GM23338 (cell line): ENCODE results near the gene ATP8A2. TPM values are rescaled to one million over a fixed set of nuclear protein-coding genes. Genes with fewer than 3 reads are reported as not detected.

Experiments used
- ATAC-seq: fragments of 200-7000 bp; cut with Tn5 transposase; 3 replicates; pipeline ENCODE4 v1.9.1; 2020
- DNase-seq: peaks from one replicate; pipeline ENCODE4 v3.0.0-alpha.2; 2015; ENCODE audit warnings: low spot score
- H2AFZ ChIP-seq: fragments of 200-600 bp; sonication (generic); 2 replicates; pipeline ENCODE4 v1.8.0; 2016; ENCODE audit warnings: antibody characterized with exemption, mild to moderate bottlenecking, moderate library complexity
- H3F3A ChIP-seq: fragments of 200-600 bp; sonication (generic); replicated peaks from 2 replicates; pipeline ENCODE4 v1.8.0; 2017; ENCODE audit warnings: antibody characterized with exemption, mixed run types, low read depth
- H3K27ac ChIP-seq: fragments of 200-600 bp; sonication (generic); 2 replicates; pipeline ENCODE4 v1.6.1; 2016; ENCODE audit warnings: low read depth
- H3K27me3 ChIP-seq: fragments of 200-600 bp; sonication (generic); 2 replicates; pipeline ENCODE4 v1.8.0; 2016; ENCODE audit warnings: mild to moderate bottlenecking, mixed run types, moderate library complexity; ENCODE audit not compliant: insufficient read depth
- H3K36me3 ChIP-seq: fragments of 200-600 bp; sonication (generic); 2 replicates; pipeline ENCODE4 v1.8.0; 2016; ENCODE audit warnings: mild to moderate bottlenecking; ENCODE audit not compliant: insufficient read depth
- H3K4me1 ChIP-seq: fragments of 200-600 bp; sonication (generic); 2 replicates; pipeline ENCODE4 v1.8.0; 2016; ENCODE audit warnings: mild to moderate bottlenecking, moderate library complexity; ENCODE audit not compliant: insufficient read depth
- H3K4me2 ChIP-seq: fragments of 200-600 bp; sonication (generic); 2 replicates; pipeline ENCODE4 v1.7.1; 2017; ENCODE audit warnings: mixed run types
- H3K4me3 ChIP-seq: fragments of 200-600 bp; sonication (generic); 2 replicates; pipeline ENCODE4 v1.6.1; 2016; ENCODE audit warnings: mixed run types
- H3K79me2 ChIP-seq: fragments of 200-600 bp; sonication (generic); replicated peaks from 2 replicates; pipeline ENCODE4 v1.8.0; 2017; ENCODE audit warnings: mild to moderate bottlenecking; ENCODE audit not compliant: insufficient read depth
- H3K9me2 ChIP-seq: fragments of 200-600 bp; sonication (generic); 2 replicates; pipeline ENCODE4 v1.8.0; 2017; ENCODE audit not compliant: insufficient read depth
- H4K20me1 ChIP-seq: fragments of 200-600 bp; sonication (generic); replicated peaks from 2 replicates; pipeline ENCODE4 v1.8.0; 2017; ENCODE audit warnings: mild to moderate bottlenecking; ENCODE audit not compliant: insufficient read depth
- H3K27ac Mint-ChIP-seq: 2 replicates; pipeline ENCODE4 v1.8.0; 2020; ENCODE audit warnings: inconsistent platforms, mild to moderate bottlenecking, moderate library complexity, mixed read lengths
- H3K27me3 Mint-ChIP-seq: 3 replicates; pipeline ENCODE4 v1.8.0; 2022; ENCODE audit warnings: low read depth, mild to moderate bottlenecking, moderate library complexity, mixed read lengths, inconsistent platforms; ENCODE audit not compliant: insufficient read depth, poor library complexity
- H3K36me3 Mint-ChIP-seq: 3 replicates; pipeline ENCODE4 v1.8.0; 2021; ENCODE audit warnings: low read depth, mild to moderate bottlenecking, inconsistent platforms, moderate library complexity, mixed read lengths
- H3K4me1 Mint-ChIP-seq: 3 replicates; pipeline ENCODE4 v1.8.0; 2020; ENCODE audit warnings: mild to moderate bottlenecking, inconsistent platforms, mixed read lengths
- H3K4me3 Mint-ChIP-seq: 3 replicates; pipeline ENCODE4 v1.8.0; 2021; ENCODE audit warnings: moderate library complexity, mild to moderate bottlenecking, inconsistent platforms, mixed read lengths
- H3K9me3 Mint-ChIP-seq: 3 replicates; pipeline ENCODE4 v1.8.0; 2020; ENCODE audit warnings: moderate library complexity, mild to moderate bottlenecking, inconsistent platforms, mixed read lengths
- CREB1 ChIP-seq: fragments of 250-450 bp; sonication (Bioruptor Pico); IDR thresholded peaks from 2 replicates; pipeline ENCODE4 v1.5.0; 2020; ENCODE audit warnings: low read depth, mild to moderate bottlenecking, moderate library complexity
- CTCF ChIP-seq, 2 experiments: fragments of 200-600 bp in 1 of 2; sonication (generic) in 1 of 2; conservative IDR thresholded peaks; 2 replicates each; pipeline versions ENCODE4 v1.5.1 to v1.6.1; 2016 to 2017; ENCODE audit warnings: antibody characterized with exemption in 2 of 2, low read depth in 2 of 2, mild to moderate bottlenecking in 2 of 2, moderate library complexity in 1 of 2
- ETS1 ChIP-seq: IDR thresholded peaks from 2 replicates; pipeline ENCODE4 v1.6.1; 2016; ENCODE audit warnings: antibody characterized with exemption
- EZH2 ChIP-seq: fragments of 200-600 bp; sonication (generic); IDR thresholded peaks from one replicate; pipeline ENCODE4 v1.8.0; 2017; ENCODE audit warnings: antibody characterized with exemption, mild to moderate bottlenecking, low read depth; ENCODE audit not compliant: unreplicated experiment
- EZH2phosphoT487 ChIP-seq: fragments of 200-600 bp; sonication (generic); IDR thresholded peaks from one replicate; pipeline ENCODE4 v1.8.1; 2018; ENCODE audit warnings: antibody characterized with exemption; ENCODE audit not compliant: unreplicated experiment
- JUNB ChIP-seq: IDR thresholded peaks from one replicate; pipeline ENCODE4 v1.6.1; 2016; ENCODE audit warnings: antibody characterized with exemption; ENCODE audit not compliant: unreplicated experiment
- POLR2AphosphoS5 ChIP-seq: IDR thresholded peaks from 2 replicates; pipeline ENCODE4 v1.6.1; 2016; ENCODE audit warnings: antibody characterized with exemption, low read depth
- REST ChIP-seq: IDR thresholded peaks from one replicate; pipeline ENCODE4 v1.6.1; 2018; ENCODE audit warnings: antibody characterized with exemption; ENCODE audit not compliant: unreplicated experiment
- STAT1 ChIP-seq: IDR thresholded peaks from one replicate; pipeline ENCODE4 v1.6.1; 2016; ENCODE audit warnings: antibody characterized with exemption; ENCODE audit not compliant: unreplicated experiment
- ZNF114 ChIP-seq: fragments of 250-450 bp; sonication (Bioruptor Pico); IDR thresholded peaks from 2 replicates; pipeline ENCODE4 v1.5.0; 2020; ENCODE audit warnings: mild to moderate bottlenecking, moderate library complexity
- ZNF331 ChIP-seq: fragments of 250-450 bp; sonication (Bioruptor Pico); IDR thresholded peaks from 2 replicates; pipeline ENCODE4 v1.5.0; 2020; ENCODE audit warnings: low read depth, mild to moderate bottlenecking, moderate library complexity
- ZNF462 ChIP-seq: fragments of 250-450 bp; sonication (Bioruptor Pico); IDR thresholded peaks from 2 replicates; pipeline ENCODE4 v1.5.0; 2020; ENCODE audit warnings: mild to moderate bottlenecking, moderate library complexity
- polyA plus RNA-seq: library from polyadenylated mRNA; unstranded; fragments of >200 nt; fragmentation: Nextera tagmentation; extraction: Ambion mirVana; gene quantifications from 2 replicates; pipeline ENCODE4 v1.2.1, GENCODE V29; 2016
- total RNA-seq: library from RNA; depleted of rRNA; stranded (reverse); fragments of >200 nt; shearing (Covaris generic); gene quantifications from 2 replicates; pipeline ENCODE4 v1.2.3, GENCODE V29; 2014

Gene ATP8A2
- total and polyA plus RNA-seq, 2 experiments from 2014 or later, result 5.7 to 8.8 TPM

- TF ChIP-seq ETS1 (no peak), POLR2AphosphoS5 (no peak), EZH2 (no peak), STAT1 (no peak), JUNB (no peak)
These were observed 641.2 kb downstream of the ATP8A2 start (continued) for GRCh38 chr13:26012995-26013394.

- no peak overlapping the region for H3K27ac ChIP-seq
- TF ChIP-seq JUNB, result no peak
- no peak for TF ChIP-seq ZNF331 (CRISPR knock-in tag)
- TF ChIP-seq CTCF (conservative IDR thresholded peaks at IDR 0.05; ENCODE audit: low read depth in 2 of 2), result no peak
- no peak for TF ChIP-seq CREB1 (CRISPR knock-in tag)
- TF ChIP-seq REST, result no peak
- TF ChIP-seq ZNF462 (CRISPR knock-in tag), result no peak
- no peak for TF ChIP-seq STAT1
- TF ChIP-seq EZH2phosphoT487, result no peak
- no peak for TF ChIP-seq POLR2AphosphoS5
- no peak for TF ChIP-seq ZNF114
These were observed 643.7 kb downstream of the ATP8A2 start for GRCh38 chr13:26015271-26016125.

More at GRCh38 chr13:26015271-26016125, 643.7 kb downstream of the ATP8A2 start:
- peaks cover 4% of the 10 kb centered on the region for H3K27me3 Mint-ChIP-seq
- no peaks in the 10 kb centered on the region for H3K36me3 ChIP-seq
- DNase-seq (no peak), ATAC-seq (no peak)
- H3K4me1 Mint-ChIP-seq, result peaks cover 27% of the 10 kb centered on the region
- no peak overlapping the region for H3K4me2 ChIP-seq
- no peak overlapping the region for H3K27ac Mint-ChIP-seq
- H3K36me3 Mint-ChIP-seq, result peaks cover 3% of the 10 kb centered on the region; the same call in 1 of the 3 replicates
- no peak overlapping the region for H2AFZ ChIP-seq
- H3K4me3 ChIP-seq, result no peak overlapping the region
- no peaks in the 10 kb centered on the region; the same call in 1 of the 2 replicates for H4K20me1 ChIP-seq
- H3K9me3 Mint-ChIP-seq, result no peaks in the 10 kb centered on the region
- no peaks in the 10 kb centered on the region for H3F3A ChIP-seq
- no peak overlapping the region for H3K4me3 Mint-ChIP-seq
- no peaks in the 10 kb centered on the region for H3K9me2 ChIP-seq
- H3K27me3 ChIP-seq, result no peaks in the 10 kb centered on the region
- peaks cover 11% of the 10 kb centered on the region for H3K4me1 ChIP-seq
- H3K79me2 ChIP-seq, result no peaks in the 10 kb centered on the region
